Raji (cell line): ENCODE data around the gene NLN.

ENCODE experiments used
- POLR2A ChIP-seq: IDR thresholded peaks from 2 replicates; pipeline ENCODE4 v1.6.1; 2011; ENCODE audit warnings: low read depth, low read length, control low read depth; ENCODE audit not compliant: insufficient read depth

NLN gene

DNA sequence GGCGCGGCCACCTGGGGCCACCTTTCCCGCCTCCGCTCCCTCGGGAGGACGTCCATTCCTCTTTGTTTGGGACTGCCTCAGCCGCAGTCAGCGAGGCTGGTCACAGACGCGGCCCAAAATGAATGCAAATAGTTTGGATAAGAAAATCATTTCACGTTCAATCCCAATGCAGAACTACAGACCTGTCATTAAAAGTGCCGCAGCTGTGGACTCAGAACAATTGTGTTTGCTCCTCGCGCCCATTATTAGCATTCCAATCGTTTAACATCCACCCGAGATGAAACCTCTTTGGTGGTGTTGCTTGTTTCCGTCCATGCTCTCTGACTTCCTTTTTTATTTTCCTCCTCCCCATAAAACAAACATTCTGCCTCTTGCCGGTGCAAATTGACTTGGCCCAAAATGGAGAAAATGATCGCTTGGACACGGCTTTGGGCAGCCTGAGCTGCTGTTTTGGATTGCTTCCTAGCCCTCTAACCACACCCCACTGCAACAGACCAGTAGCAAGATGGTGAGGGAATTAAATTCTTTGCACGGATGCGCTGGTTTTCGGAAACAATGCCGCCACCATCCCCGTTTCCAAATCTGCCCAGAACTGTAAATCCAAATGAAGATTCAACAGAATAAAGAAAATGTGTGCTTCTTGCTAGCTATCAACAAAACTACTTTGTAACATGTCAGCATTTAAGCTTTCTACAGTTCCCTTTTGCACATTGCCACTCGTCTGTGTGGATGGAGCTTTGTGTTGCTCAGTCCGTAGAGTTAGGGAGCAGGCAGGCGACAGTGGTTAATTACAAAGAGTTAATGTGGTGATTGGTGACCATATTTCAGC, 784 bp downstream of the NLN start:
- TF ChIP-seq POLR2A: no peak

- TF ChIP-seq POLR2A: no peak
These were observed 5.6 kb downstream of the NLN start for GRCh38 chr5:65727491-65728156.

- no peak for TF ChIP-seq POLR2A
These were observed 6.2 kb downstream of the NLN start for GRCh38 chr5:65728218-65728617.

DNA sequence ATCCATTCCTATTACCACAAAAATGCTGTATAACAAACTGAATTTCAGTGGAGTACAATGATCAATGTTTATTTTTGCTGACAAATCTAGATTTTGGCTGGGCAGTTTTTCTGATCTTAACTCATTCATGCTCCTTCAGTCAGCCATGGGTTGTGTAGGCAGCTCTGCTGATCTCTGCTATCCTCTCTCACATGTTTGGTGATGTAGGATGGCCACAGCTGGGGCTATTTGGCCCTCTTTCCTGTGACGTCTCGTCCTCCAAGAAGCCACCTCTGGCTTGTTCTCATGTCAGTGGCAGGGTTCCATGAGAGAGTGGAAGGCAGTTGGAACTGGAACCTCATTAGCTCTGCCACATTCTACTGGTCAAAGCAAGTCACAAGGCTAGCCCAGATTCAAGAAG, 8.9 kb downstream of the NLN start:
- no peak for TF ChIP-seq POLR2A

DNA sequence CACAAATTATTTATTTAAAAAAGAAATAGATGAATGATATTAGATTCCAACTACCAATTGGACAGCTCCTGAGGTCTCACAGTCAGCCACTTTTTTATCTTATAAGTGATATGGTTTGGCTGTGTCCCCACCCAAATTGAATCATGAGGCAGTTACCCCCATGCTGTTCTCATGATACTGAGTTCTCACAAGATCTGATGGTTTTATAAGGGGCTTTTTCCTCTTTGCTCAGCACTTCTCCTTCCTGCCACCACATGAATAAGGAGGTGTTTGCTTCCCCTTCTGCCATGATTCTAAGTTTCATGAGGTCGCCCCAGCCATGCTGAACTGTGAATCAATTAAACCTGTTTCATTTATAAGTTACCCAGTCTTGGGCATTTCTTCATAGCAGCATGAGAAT, 12.9 kb downstream of the NLN start:
- no peak for TF ChIP-seq POLR2A

DNA sequence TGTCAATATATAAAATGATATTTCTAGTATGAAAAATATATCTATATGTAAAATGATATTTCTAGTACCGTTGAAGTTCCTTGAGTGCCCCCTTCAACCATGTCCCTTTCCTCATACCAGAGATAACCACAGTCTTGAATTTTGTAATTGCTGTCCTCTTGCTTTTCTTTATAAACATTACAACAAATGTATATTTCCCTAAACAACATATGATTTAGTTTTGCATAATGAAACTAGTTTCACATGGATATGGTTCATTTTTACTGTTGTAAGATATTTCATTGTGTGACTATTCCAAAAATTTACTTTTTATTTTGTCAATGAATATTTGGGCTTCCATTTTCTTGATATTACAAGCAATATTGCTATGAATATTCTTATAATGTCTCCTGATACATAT, 14.0 kb downstream of the NLN start:
- no peak for TF ChIP-seq POLR2A

DNA sequence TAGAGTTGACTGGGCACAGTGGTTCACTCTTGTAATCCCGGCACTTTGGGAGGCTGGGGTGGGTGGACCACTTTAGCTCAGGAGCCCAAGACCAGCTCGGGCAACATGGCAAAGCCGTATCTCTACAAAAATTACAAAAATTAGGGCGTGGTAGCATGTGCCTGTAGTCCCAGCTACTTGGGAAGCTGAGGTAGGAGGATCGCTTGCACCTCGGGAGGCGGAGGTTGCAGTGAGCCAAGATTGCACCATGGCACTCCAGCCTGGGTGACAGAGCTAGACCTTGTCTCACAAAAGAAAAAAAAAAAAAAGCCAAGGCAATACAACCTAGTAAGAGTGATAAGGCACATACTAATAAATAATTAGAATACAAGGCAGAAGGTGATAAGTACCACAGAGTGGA, 15.8 kb downstream of the NLN start:
- TF ChIP-seq POLR2A: no peak

DNA sequence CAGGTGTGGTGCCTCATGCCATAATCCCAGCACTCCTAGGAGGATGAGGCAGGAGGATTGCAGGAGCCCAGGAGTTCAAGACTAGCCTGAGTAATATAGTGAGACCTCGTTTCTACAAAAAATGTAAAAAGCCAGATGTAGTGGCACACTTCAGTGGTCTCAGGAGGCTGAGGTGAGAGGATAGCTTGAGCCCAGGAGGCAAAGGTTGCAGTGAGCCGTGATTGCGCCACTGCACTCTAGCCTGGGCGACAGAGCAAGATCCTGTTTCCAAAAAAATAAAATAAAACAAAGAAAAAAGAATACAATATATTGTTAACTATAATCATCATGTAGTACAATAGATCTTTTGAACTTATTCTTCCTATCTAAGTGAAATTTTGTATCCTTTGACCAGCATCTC, 16.3 kb downstream of the NLN start:
- TF ChIP-seq POLR2A: no peak

DNA sequence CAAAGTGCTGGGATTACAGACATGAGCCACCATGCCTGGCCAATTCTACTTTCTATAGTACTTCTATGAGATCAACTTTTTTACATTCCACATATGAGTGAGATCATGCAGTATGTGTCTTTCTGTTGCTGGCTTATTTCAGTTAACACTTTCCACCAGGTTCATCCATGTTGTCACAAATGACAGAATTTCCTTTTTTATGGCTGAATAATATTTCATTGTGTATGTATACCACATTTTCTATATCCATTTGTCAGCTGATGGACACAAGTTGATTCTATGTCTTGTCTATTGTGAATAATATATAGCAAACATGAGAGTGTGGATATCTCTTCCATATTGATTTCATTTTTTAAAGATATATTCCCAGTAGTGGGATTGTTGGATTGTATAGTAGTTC, 17.2 kb downstream of the NLN start:
- TF ChIP-seq POLR2A: no peak

GRCh38 chr5:65742565-65743231, 20.7 kb downstream of the NLN start:
- TF ChIP-seq POLR2A: no peak

DNA sequence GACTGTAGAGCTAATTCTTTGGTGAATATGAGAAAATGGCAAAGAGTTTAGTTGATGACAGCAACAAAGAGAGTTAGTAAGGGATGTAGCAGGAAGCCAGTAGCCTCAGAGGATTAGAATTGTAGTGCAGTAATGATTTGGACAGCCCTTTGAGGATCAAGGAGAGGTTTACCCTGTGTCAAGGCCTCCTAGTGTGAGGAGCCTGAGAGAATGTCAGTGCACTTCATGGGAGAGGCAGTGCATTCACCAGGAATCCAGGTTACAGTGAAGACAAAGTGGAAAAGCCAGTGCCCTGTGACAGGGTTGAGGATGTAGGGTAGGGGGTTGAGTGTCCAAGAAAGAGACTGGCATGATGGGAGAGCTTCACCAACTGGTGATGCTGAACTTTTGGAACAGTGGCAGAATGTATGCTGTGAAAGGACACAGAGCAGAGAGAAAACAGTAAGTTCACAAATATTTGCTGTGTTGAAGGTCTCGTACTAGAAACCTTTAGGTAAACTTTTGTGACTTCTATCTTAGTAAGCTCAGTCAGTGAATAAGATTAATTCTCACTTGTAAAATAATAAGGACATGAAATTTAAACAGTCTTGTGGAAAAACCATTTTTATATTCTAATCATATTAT, 27.3 kb downstream of the NLN start:
- TF ChIP-seq POLR2A: no peak

GRCh38 chr5:65749956-65750355, 28.0 kb downstream of the NLN start:
- TF ChIP-seq POLR2A: no peak

DNA sequence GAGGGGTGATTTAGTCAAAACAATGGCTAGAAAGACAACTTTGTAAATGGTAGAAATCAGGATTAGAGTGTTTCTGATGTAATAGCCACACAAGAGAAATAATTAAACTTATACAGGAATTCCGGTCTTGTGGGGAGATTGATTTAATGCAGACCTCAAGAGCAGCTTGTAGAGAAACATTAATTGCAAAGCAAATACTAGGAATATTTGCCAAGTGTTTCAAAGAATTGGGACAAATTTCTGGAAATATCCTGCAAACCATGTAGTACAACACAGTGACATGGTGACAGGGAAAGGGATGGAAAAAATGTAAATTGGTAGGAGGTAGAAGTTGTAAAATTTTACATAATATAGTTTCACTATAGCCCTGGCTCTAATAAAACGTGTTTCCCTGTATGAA, 28.9 kb downstream of the NLN start:
- TF ChIP-seq POLR2A: no peak

DNA sequence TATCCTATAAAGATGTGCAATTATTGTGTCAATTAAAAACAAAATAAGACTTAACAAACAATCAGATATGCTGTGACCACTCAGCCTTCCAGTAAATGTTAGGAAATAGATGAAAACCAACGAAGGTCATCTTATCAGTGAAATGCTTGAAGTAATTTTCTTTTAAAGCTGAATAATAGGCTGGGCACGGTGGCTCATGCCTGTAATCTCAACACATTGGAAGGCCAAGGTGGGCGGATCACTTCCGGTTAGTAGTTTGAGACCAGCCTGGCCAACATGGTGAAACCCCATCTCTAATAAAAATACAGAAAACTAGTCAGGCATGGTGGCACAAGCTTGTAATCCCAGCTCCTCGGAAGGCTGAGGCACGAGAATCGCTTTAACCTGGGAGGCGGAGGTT, 31.2 kb downstream of the NLN start:
- TF ChIP-seq POLR2A: no peak

DNA sequence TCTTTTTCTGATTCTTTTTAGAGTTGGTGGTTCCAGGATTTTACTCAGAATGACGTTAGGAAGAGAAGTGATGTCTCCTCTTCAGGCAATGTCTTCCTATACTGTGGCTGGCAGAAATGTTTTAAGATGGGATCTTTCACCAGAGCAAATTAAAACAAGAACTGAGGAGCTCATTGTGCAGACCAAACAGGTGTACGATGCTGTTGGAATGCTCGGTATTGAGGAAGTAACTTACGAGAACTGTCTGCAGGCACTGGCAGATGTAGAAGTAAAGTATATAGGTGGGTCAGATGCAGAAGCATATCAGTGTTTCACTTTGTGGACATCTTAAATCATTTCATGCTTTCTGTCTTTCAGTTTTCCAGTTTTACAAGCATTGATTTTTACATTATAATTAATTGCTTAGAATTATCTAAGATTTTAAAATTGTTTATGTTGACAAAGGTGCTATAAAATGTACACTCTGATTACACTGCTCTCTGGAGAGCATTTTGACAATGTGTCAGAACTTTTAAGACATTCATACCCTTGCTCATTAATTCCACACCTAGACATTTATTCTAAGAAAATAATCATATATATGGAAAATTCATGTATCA, 36.6 kb downstream of the NLN start:
- TF ChIP-seq POLR2A: no peak
